Stimulated activated CD4-positive, alpha-beta T cell treated with anti-CD3 and anti-CD28 coated beads, Interleukin-2, amount 100 ng/mL, for 24 hours (primary cell): ENCODE measurements around the gene LINGO4.
A peak's percentile ranks its signal among the peaks of the same experiment; 100 is the strongest.
"Not testable (repeated sequence)": the region's sequence is repeated elsewhere in the genome, so short reads cannot be mapped to it uniquely, and the experiment has no call there.

Source experiments
- DNase-seq, 2 donors: peaks; one replicate each; pipeline ENCODE4 v3.0.0-alpha.2; 2020

Gene LINGO4

DNA sequence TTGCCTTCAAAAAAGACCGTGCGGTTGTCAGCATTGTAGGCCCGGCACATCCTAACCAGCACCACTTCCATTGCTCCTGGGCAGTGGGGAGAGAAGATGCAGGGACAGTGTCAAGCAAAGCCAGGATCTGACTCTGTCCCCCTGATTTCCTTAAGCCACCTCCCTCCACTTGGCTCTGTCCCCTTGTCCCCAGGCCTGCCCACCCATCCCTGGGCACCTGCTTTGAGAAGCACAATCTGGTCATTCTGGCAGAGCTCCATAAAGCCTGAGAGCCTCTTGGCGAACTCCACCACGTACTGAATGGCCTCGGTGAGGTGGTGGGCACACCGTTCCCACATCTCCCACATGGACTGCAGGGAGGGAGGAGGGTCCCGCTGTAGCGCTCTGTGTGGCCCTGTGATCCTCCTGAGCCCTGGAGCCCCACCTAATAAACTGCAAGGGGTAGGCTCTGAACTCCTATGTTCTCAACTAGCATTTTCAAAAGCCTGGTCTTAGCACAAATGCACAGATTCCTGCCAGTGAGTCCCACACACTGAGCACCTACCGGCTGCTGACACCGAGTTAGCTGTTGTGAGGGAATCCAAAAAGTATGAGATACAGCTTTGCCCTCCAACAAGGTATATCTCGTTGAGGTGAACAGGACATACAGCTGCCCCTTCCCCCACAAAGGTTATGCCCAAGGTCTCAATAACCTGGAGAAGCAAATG, 8.2 kb upstream of the LINGO4 start:
- no peak for DNase-seq

GRCh38 chr1:151811181-151811580, 6.0 kb upstream of the LINGO4 start:
- DNase-seq, result no peak

GRCh38 chr1:151809985-151810556, 4.9 kb upstream of the LINGO4 start:
- no peak for DNase-seq

- DNase-seq, result no peak
These were observed 4.2 kb upstream of the LINGO4 start for GRCh38 chr1:151809290-151809984.

- no peak for DNase-seq
These were observed 2.5 kb upstream of the LINGO4 start for GRCh38 chr1:151807766-151808165.

- no peak for DNase-seq
These were observed 1.9 kb upstream of the LINGO4 start for GRCh38 chr1:151807131-151807530.

GRCh38 chr1:151806170-151806569, 951 bp upstream of the LINGO4 start:
- no peak for DNase-seq

DNA sequence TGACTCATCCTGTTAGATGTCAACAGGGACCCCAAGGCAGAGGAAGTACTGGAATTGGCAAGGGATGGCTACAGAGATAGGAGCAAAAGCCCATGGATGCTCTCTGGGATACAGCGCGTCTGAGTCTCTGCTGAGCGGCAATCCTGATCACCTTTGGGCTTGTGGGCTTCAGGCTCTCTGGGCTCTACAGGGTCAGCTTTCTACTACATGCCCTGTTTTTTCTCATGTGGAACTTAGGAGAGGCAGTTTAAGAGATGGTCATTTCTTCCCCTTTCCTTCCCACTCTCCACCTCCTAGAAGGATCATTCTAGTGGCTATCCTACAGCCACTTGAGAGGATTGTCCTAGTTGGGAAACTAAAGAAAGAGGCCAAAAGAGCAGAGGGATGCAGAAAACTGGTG, 1.3 kb downstream of the LINGO4 start:
- no peak for DNase-seq

DNA sequence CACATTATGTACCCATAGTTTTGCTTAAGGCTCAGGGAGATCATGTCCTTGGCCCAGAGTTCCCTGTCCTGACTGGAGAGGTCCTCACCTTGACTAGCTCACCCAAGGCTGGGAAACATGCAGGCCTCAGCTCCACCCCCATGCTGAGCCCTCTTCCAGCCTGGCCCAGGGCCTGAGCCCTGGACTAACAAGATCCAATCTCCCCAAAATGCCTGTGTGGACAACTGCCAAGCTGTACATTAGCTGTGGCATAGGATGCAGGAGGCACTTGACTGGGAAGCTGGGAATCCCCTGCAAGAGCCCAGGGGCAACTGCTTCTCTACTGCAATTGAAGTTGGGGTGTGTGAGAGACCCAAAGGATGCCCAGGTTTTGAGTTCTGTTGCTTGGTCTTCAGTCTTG, 2.1 kb downstream of the LINGO4 start:
- no peak for DNase-seq

- no peak for DNase-seq
These were observed 2.8 kb downstream of the LINGO4 start for GRCh38 chr1:151802372-151802771.

DNA sequence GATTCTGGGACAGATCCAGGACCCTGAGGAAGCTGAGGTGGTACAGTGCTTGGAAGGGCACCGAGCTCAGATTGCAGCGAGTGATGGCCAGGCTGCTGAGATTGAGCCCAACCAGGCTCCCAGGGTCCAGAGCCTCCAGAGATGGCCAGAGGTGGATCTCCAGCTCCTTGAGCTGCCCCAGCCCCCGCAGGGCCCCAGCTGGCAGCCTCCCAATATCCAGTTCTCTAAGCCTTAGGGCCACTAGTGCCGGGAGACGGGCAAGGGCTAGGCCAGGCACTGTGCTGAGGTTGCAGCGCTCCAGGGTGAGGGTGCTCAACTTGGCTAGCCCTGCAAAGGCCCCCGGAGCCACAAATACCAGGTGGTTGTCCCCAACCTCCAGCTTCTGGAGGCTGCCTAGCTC, 3.4 kb downstream of the LINGO4 start:
- no peak for DNase-seq

DNA sequence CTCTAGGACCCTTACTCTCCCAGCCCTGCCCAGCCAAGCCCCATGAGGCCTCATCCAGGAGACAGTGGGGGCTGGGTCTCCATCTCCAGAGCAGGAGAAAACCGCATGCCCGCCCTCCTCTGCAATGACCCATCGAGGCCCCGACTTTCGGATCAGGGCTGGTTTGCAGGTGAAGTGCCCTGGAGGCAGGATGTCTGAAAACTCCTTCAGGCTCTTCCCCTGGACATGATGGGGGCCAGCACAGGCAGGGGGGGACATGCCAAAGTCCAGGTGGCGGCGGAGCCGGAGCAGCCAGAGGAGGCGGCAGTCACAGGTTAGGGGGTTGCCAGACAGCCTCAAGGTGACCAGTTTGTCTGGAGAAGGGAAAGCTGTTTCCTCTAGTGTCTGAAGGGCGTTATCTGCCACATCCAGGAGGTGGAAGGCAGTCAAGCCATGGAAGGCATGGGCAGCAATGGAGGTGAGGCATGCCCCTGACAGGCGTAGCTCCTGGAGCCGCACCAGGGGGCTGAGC, 3.9 kb downstream of the LINGO4 start:
- DNase-seq, result no peak

DNA sequence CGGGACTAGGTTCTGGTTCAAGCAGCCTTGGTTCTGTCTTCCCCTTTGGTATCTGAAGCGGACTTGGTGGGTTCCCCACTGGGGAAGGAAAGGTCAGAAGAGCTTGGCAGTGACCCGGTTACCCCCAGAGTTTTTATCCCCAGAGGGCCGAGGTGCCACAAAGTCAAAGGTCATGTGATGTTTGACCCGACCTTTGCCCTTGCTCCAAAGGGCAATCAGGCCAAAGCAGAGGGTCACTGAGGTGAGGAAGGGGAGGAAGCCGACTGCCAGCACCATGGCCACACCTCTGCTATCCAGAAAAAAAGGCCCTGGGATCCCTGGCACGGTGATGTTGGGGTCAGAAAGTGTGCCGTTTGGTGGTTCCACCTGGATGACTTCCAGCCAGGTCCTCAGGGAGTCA, 4.4 kb downstream of the LINGO4 start:
- no peak for DNase-seq

DNA sequence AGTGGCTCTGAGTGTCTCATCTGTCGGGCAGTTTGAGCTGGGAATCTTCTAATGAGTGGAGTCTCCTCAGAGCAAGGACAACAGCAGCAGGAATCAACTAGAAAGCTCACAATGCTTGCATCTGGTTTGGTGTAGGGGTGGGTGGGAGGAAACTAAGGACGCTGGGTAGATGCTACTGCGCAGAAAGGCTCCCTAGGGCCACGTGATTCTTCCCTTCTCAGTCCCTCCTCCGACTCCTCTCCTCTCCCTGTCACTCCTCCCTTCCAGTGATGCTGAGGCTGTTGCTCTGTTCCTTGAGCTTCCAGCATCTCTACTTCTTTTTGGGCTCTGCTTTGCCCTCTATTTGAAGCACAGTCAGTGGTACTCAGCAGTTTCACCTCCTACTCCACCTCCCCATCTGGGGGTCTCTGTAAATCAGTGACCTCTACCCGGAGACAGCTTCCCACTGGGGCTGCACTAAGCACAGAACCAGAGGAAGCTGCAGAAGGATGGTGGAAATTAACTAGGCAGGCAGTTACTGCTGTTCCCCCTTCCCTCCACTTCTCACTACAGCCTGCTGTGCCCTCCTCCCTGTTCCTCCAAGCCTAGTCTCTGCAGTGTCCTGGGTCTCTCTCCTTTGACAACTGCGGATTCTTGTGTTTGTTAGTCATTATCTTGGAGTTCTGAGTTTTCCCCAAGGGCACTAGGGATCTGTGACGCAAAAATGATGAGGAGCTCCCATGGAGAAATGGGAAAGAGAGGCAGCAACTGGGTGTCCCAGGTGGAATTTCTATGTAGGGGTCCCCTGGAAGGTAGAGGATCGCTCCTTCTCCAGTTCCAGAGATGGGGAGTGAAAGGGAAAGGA, 5.8 kb downstream of the LINGO4 start:
- DNase-seq, result no peak

GRCh38 chr1:151798571-151798970, 6.6 kb downstream of the LINGO4 start:
- DNase-seq, result no peak

DNA sequence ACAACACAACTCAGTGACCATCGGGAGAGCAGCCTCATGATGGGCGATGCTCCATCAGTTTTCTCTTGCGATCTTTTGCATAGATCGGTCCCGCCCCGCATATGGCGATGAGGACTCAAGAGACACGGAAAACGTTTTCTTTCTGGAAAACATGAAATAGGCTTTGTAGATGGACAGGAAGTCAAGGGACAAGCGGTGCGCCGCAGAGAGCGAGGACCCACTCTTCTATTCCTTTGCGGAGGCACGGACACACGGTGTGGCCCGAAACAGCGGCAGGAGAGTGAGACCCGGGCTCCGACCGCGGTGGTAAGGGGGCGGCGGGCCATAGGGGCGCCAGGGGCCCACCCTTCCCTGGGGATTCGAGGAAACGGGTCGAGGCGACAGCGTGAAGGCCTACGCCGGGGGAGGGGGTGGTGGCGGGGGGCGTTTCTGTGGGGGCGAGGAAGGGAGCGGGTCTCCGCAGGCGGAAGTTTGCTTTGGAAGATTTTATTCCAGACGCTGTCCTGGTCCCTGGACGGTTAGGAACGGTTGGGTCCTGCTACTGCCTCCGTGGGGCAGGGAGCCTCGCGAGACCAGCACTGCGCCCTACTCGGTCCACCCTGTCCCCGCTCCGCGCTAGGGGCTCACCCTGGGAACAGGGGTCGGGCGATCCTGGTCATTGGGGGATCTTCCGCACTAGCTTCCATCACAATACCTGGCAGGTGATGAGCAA, 14.1 kb downstream of the LINGO4 start:
- peak in 1 of 2 donors; percentile 9 for DNase-seq

DNA sequence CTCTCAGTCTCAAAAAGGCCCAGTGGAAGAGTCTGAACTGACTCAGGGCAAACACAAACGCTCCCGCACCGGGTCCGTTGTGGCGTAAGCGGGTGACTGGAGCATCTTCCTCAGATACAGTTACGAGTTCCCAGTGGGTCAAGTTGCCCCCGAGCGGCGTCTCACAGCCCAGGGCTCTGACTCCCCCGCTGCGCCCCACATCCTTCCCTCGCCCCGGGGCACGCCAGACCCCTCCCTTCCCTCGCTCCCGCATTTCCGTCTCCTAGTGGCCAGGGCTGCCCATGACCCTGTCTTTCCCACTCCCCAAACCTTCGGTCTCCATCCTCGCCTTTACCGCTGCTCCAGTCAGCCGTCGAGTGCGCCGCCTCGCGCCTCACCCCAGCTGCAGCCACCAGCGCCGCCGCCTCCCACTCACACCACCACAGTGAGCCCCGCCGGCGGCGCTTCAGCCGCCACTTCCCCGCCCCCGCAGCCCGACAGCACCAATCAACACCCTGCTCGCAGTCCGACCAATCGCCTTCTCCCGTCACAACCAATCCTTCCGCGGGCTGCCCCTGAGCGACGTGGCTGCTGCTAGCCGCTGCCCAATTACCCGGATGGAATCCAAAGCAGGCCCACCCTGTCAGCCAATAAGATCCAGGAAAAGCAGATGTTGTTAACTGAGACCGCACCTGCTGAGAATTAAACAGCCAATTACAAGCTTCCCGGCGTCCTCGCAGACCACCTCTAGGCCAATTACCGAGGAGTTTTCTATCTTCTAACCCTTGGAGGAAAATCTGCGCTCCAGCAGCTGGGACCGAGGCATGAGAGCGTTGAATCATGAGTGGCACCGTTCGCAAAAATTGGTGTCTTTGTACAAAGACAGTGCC, 14.9 kb downstream of the LINGO4 start, which contains the start of gene TDRKH:
Gene TDRKH, minus strand, starts transcription at position 430 of the 869 bp plus-strand sequence. CDS start 7,478 bp downstream, outside the sequence.
- DNase-seq, result peak; percentile 98 to 99

DNA sequence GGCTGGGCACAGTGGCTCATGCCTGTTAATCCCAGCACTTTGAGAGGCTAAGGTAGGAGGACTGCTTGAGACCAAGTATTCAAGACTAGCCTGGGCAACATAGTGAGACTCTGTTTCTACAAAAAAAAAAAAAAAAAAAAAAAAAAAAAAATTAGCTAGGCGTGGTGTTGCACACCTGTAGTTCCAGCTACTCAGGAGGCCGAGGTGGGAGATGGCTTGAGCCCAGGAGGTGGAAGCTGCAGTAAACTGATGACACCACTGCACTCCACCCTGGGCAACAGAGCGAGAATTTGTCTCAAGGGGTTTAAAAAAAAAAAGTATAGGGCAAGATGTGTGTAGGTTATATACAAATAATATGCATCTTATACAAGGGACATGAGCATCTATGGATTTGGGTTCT, 17.5 kb downstream of the LINGO4 start:
- DNase-seq, result no peak

GRCh38 chr1:151783796-151784195, 21.4 kb downstream of the LINGO4 start:
- DNase-seq, result no peak

GRCh38 chr1:151782741-151783140, 22.5 kb downstream of the LINGO4 start:
- no peak for DNase-seq

GRCh38 chr1:151782026-151782425, 23.2 kb downstream of the LINGO4 start:
- DNase-seq, result not testable (repeated sequence)
